HCT116 (cell line): ENCODE data around the gene EPHB3. TPM values are rescaled to one million over a fixed set of nuclear protein-coding genes. Genes with fewer than 3 reads are reported as not detected.

Experiments used
- ATAC-seq: fragments of 200-7000 bp; cut with Tn5 transposase; 2 replicates; pipeline ENCODE4 v1.9.1; 2020; ENCODE audit warnings: mild to moderate bottlenecking, moderate library complexity
- BruUV-seq: library from RNA; stranded (reverse); fragments of 400-500 nt; replicated peaks from 2 replicates; lab custom pipeline; 2021; lab: Mats Ljungman, UMichigan
- CTCF ChIA-PET: fragments of 300-600 bp; sonication (Branson Sonifier 250); formaldehyde crosslinking; loops from one replicate; lab custom pipeline; 2021; ENCODE audit warnings: antibody characterized with exemption; lab: Charles Lee
- POLR2A ChIA-PET: fragments of 300-600, 350-600 bp; sonication (Branson Sonifier 250); formaldehyde crosslinking; loops from one replicate; lab custom pipeline; 2021; ENCODE audit warnings: antibody characterized with exemption; lab: Charles Lee
- RAD21 ChIA-PET, 2 experiments: fragments of 300-600 bp; sonication (Branson Sonifier 250); formaldehyde crosslinking; loops; one replicate each; lab custom pipeline; 2023; ENCODE audit warnings: low total read pairs in 2 of 2; ENCODE audit not compliant: uncharacterized antibody in 2 of 2, unreplicated experiment in 2 of 2, low non-redundant PET in 1 of 2; lab: Charles Lee
- DNase-seq: peaks from one replicate; pipeline ENCODE4 v3.0.0-alpha.2; 2010; ENCODE audit warnings: low read depth, low spot score
- H2AFZ ChIP-seq: fragments of 200-600 bp; shearing (Covaris generic), sonication (generic); 2 replicates; pipeline ENCODE4 v1.6.1; 2017; ENCODE audit warnings: low read depth, mixed run types, mixed read lengths, antibody characterized with exemption, low read length; ENCODE audit not compliant: poor library complexity, severe bottlenecking
- H3K27ac ChIP-seq: 2 replicates; pipeline ENCODE4 v1.5.1; 2012; ENCODE audit warnings: low read depth, low read length
- H3K27me3 ChIP-seq: fragments of 200-600 bp; sonication (generic); 2 replicates; pipeline ENCODE4 v1.6.1; 2016; ENCODE audit warnings: mixed run types, low read length, mixed read lengths; ENCODE audit not compliant: insufficient read depth
- H3K36me3 ChIP-seq, 2 experiments: fragments of 200-500 bp in 1 of 2; fragments of 200-600 bp in 1 of 2; sonication (Bioruptor generic) in 1 of 2; sonication (generic) in 1 of 2; 2 replicates each; pipeline versions ENCODE4 v1.5.1 to v1.6.1; 2014 to 2016; ENCODE audit warnings: low read length in 2 of 2, inconsistent platforms in 1 of 2, mixed read lengths in 1 of 2, mixed run types in 1 of 2; ENCODE audit not compliant: insufficient read depth in 2 of 2, control insufficient read depth in 1 of 2
- H3K4me1 ChIP-seq, 2 experiments: fragments of 200-600 bp in 1 of 2; sonication (generic) in 1 of 2; 2 replicates each; pipeline versions ENCODE4 v1.5.1 to v1.6.1; 2012 to 2017; ENCODE audit warnings: low read length in 2 of 2, inconsistent platforms in 1 of 2, mild to moderate bottlenecking in 1 of 2, mixed read lengths in 1 of 2, mixed run types in 1 of 2, moderate library complexity in 1 of 2; ENCODE audit not compliant: insufficient read depth in 2 of 2, control insufficient read depth in 1 of 2
- H3K4me2 ChIP-seq: fragments of 200-600 bp; sonication (generic); 2 replicates; pipeline ENCODE4 v1.6.1; 2017; ENCODE audit warnings: mixed run types, low read length, mixed read lengths
- H3K4me3 ChIP-seq, 2 experiments: fragments of 200-600 bp in 1 of 2; sonication (generic) in 1 of 2; replicated peaks in 1 of 2; 2 replicates each; pipeline ENCODE4 v1.5.1; 2011 to 2016; ENCODE audit warnings: low read length in 2 of 2, control low read depth in 1 of 2, low read depth in 1 of 2, mild to moderate bottlenecking in 1 of 2, mixed read lengths in 1 of 2, mixed run types in 1 of 2
- H3K79me2 ChIP-seq: fragments of 200-600 bp; sonication (generic); 2 replicates; pipeline ENCODE4 v1.6.1; 2017; ENCODE audit warnings: mild to moderate bottlenecking, mixed run types, low read length, moderate library complexity, mixed read lengths; ENCODE audit not compliant: insufficient read depth
- H3K9ac ChIP-seq: fragments of 200-600 bp; sonication (generic); 2 replicates; pipeline ENCODE4 v1.6.1; 2016; ENCODE audit warnings: low read length, mixed read lengths
- H3K9me2 ChIP-seq: fragments of 200-600 bp; sonication (generic), shearing (Covaris generic); 2 replicates; pipeline ENCODE4 v1.6.1; 2017; ENCODE audit warnings: mixed run types, mild to moderate bottlenecking, moderate library complexity; ENCODE audit not compliant: insufficient read depth
- H3K9me3 ChIP-seq, 2 experiments: fragments of 200-500 bp in 1 of 2; fragments of 200-600 bp in 1 of 2; sonication (Bioruptor generic) in 1 of 2; sonication (generic) in 1 of 2; 2 replicates each; pipeline ENCODE4 v1.6.1; 2014 to 2017; ENCODE audit warnings: low read length in 2 of 2, mixed read lengths in 2 of 2, inconsistent platforms in 1 of 2, low read depth in 1 of 2, mild to moderate bottlenecking in 1 of 2, mixed run types in 1 of 2, moderate library complexity in 1 of 2; ENCODE audit not compliant: control insufficient read depth in 1 of 2, insufficient read depth in 1 of 2
- H4K20me1 ChIP-seq: fragments of 200-600 bp; sonication (generic), shearing (Covaris generic); 2 replicates; pipeline ENCODE4 v1.6.1; 2017; ENCODE audit warnings: mixed run types, mild to moderate bottlenecking, moderate library complexity; ENCODE audit not compliant: insufficient read depth
- CBX3 ChIP-seq: IDR thresholded peaks from 2 replicates; pipeline ENCODE4 v1.6.1; 2012; ENCODE audit warnings: low read depth
- CTCF ChIP-seq, 3 experiments: fragments of 200-600 bp in 1 of 3; sonication (generic) in 1 of 3; IDR thresholded peaks in 2 of 3; conservative IDR thresholded peaks in 1 of 3; 2 replicates each; pipeline ENCODE4 v1.5.1; 2012 to 2017; ENCODE audit warnings: low read depth in 2 of 3, low read length in 2 of 3, antibody characterized with exemption in 1 of 3, borderline replicate concordance in 1 of 3, control low read depth in 1 of 3, mild to moderate bottlenecking in 1 of 3, mixed read lengths in 1 of 3, mixed run types in 1 of 3, moderate library complexity in 1 of 3; ENCODE audit not compliant: insufficient read depth in 1 of 3
- ELF1 ChIP-seq: IDR thresholded peaks from 2 replicates; pipeline ENCODE4 v1.6.1; 2012; ENCODE audit warnings: low read depth, borderline replicate concordance
- EZH2 ChIP-seq: fragments of 200-600 bp; sonication (generic); IDR thresholded peaks from 2 replicates; pipeline ENCODE4 v1.6.1; 2017; ENCODE audit warnings: antibody characterized with exemption, mixed run types
- EZH2phosphoT487 ChIP-seq: fragments of 200-600 bp; IDR thresholded peaks from 2 replicates; pipeline ENCODE4 v1.6.1; 2018; ENCODE audit warnings: antibody characterized with exemption, borderline replicate concordance
- FOSL1 ChIP-seq: IDR thresholded peaks from 2 replicates; pipeline ENCODE4 v1.6.1; 2012; ENCODE audit warnings: low read depth
- JUND ChIP-seq: IDR thresholded peaks from 2 replicates; pipeline ENCODE4 v1.6.1; 2012
- POLR2AphosphoS5 ChIP-seq: IDR thresholded peaks from 2 replicates; pipeline ENCODE4 v1.6.1; 2011; ENCODE audit warnings: mild to moderate bottlenecking, low read depth, low read length, moderate library complexity
- SIN3A ChIP-seq: IDR thresholded peaks from 2 replicates; pipeline ENCODE4 v1.6.1; 2012; ENCODE audit warnings: low read depth
- SP1 ChIP-seq: IDR thresholded peaks from 2 replicates; pipeline ENCODE4 v1.6.1; 2012; ENCODE audit warnings: low read depth
- SRF ChIP-seq: IDR thresholded peaks from 2 replicates; pipeline ENCODE4 v1.6.1; 2012; ENCODE audit warnings: low read depth
- TCF7L2 ChIP-seq: IDR thresholded peaks from 2 replicates; pipeline ENCODE4 v1.7.0; 2011; ENCODE audit warnings: borderline replicate concordance, inconsistent platforms; ENCODE audit not compliant: insufficient read depth, insufficient read length; ENCODE audit errors: extremely low read depth
- YY1 ChIP-seq: IDR thresholded peaks from 2 replicates; pipeline ENCODE4 v1.6.1; 2011; ENCODE audit warnings: low read length, low read depth, moderate library complexity, mild to moderate bottlenecking; ENCODE audit not compliant: insufficient replicate concordance; ENCODE audit errors: extremely low read depth
- ZNF274 ChIP-seq: fragments of 200-500 bp; sonication (Bioruptor generic); IDR thresholded peaks from 2 replicates; pipeline ENCODE4 v1.6.1; 2014; ENCODE audit warnings: mild to moderate bottlenecking, low read depth, low read length, inconsistent platforms
- intact Hi-C: fragments of 100-400 bp; cut with micrococcal nuclease; formaldehyde crosslinking; loops from 2 replicates; pipeline ENCODE4 v1.10.0; 2022
- total RNA-seq: library from RNA; stranded (reverse); gene quantifications from one replicate; pipeline ENCODE4 v1.2.1, GENCODE V29; 2021; ENCODE audit not compliant: unreplicated experiment
- TF ChIP-seq, protein P1 (sequence below): IDR thresholded peaks from 2 replicates; pipeline ENCODE4 v1.6.1; 2012
- TF ChIP-seq, protein P2 (sequence below): IDR thresholded peaks from 2 replicates; pipeline ENCODE4 v1.6.1; 2012

EPHB3 gene
- total RNA-seq, 1 experiment from 2014 or later = 6.5 TPM

GRCh38 chr3:184568924-184569829, 7.6 kb downstream of the EPHB3 start:
- peak overlapping the region; percentile 96 for H3K4me2 ChIP-seq
- peak; percentile 48 for ATAC-seq
- intact Hi-C loops = no loop called here
- peak overlapping the region; percentile 39 to 63 for H3K4me3 ChIP-seq
- ChIA-PET RAD21 (no interaction called here), POLR2A (no interaction called here), CTCF (no interaction called here)
- H4K20me1 ChIP-seq = no peaks in the 10 kb centered on the region
- H3K9me2 ChIP-seq = no peaks in the 10 kb centered on the region
- H3K27ac ChIP-seq = no peak overlapping the region
- no peak for DNase-seq
- no TSS peak for BruUV-seq
- no peaks in the 10 kb centered on the region for H3K27me3 ChIP-seq
- H3K9me3 ChIP-seq = no peaks in the 10 kb centered on the region
- TF ChIP-seq YY1 = no peak
- TF ChIP-seq, protein P1, sequence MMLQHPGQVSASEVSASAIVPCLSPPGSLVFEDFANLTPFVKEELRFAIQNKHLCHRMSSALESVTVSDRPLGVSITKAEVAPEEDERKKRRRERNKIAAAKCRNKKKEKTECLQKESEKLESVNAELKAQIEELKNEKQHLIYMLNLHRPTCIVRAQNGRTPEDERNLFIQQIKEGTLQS = no peak
- no peak for TF ChIP-seq SP1
- no peak for TF ChIP-seq SIN3A
- TF ChIP-seq JUND = no peak
- TF ChIP-seq FOSL1 = no peak
- TF ChIP-seq TCF7L2 = peak; percentile 70
- TF ChIP-seq SRF = no peak
- H3K36me3 ChIP-seq = peaks cover 0 to 2% of the 10 kb centered on the region in 2 experiments; a peak in 1 of 4 replicates
- H3K9ac ChIP-seq = peak overlapping the region; percentile 54
- peaks cover 37 to 54% of the 10 kb centered on the region in 2 experiments for H3K4me1 ChIP-seq
- peaks cover 3% of the 10 kb centered on the region; the same call in 1 of the 2 replicates for H3K79me2 ChIP-seq
- H2AFZ ChIP-seq = no peak overlapping the region

DNA sequence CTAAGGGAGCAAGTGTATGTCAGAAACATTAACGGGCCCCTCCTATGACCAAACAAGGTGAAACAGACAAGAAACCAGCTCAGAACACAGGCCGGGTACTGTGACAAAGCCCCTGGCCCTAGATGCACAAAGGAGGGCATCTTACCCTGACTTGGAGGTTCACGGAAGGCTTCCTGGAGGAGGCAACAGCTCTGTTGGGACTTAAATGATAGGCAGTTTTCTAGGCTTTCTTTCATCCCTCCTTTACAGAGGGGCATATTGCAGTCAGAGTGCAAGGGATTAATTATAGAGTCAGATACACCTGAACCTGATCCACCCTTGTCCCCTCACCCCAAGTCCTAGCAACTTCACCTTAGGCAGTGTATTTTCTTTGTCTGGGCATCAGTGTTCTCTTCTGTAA, 8.4 kb downstream of the EPHB3 start:
- Histone ChIP-seq H3K27me3 (no peaks in the 10 kb centered on the region), H3K9me3 (no peaks in the 10 kb centered on the region), H4K20me1 (no peaks in the 10 kb centered on the region), H3K9me2 (no peaks in the 10 kb centered on the region), H3K36me3 (peaks cover 0 to 2% of the 10 kb centered on the region in 2 experiments; a peak in 1 of 4 replicates), H3K9ac (no peak overlapping the region), H3K4me2 (peak overlapping the region; percentile 96), H3K27ac (no peak overlapping the region), H2AFZ (no peak overlapping the region), H3K4me3 (no peak overlapping the region), H3K4me1 (peaks cover 31 to 53% of the 10 kb centered on the region in 2 experiments), H3K79me2 (no peaks in the 10 kb centered on the region)
- CTCF ChIA-PET = no interaction called here
- no TSS peak for BruUV-seq
- no peak for ATAC-seq
- no peak for DNase-seq
- RAD21 ChIA-PET = no interaction called here
- POLR2A ChIA-PET = no interaction called here
- intact Hi-C loops = no loop called here
- TF ChIP-seq, protein P1 = no peak
- no peak for TF ChIP-seq POLR2AphosphoS5
- TF ChIP-seq EZH2phosphoT487 = no peak
- TF ChIP-seq TCF7L2 = no peak
- no peak for TF ChIP-seq ELF1
- TF ChIP-seq FOSL1 = no peak
- no peak for TF ChIP-seq CTCF (IDR thresholded peaks at IDR 0.05 in 2 of 3, conservative IDR thresholded peaks at IDR 0.05 in 1 of 3; ENCODE audit: borderline replicate concordance in 1 of 3, insufficient read depth in 1 of 3, low read depth in 2 of 3, low read length in 2 of 3)
- no peak for TF ChIP-seq YY1
- TF ChIP-seq EZH2 = no peak
- no peak for TF ChIP-seq ZNF274
- TF ChIP-seq, protein P2, sequence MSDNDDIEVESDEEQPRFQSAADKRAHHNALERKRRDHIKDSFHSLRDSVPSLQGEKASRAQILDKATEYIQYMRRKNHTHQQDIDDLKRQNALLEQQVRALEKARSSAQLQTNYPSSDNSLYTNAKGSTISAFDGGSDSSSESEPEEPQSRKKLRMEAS = no peak
- no peak for TF ChIP-seq CBX3
